T-helper 1 cell treated with Interleukin-12 subunit alpha and Interleukin-12 subunit beta and Interleukin-4 antibody, amounts not matched to agents 30 ng/mL and 1 ng/mL, for 36 hours (primary cell): ENCODE results near the gene IGSF21. TPM values are rescaled to one million over a fixed set of nuclear protein-coding genes. Genes with fewer than 3 reads are reported as not detected.

Experiments
- intact Hi-C: fragments of 100-400 bp; cut with micrococcal nuclease; formaldehyde crosslinking; loops from one replicate; pipeline ENCODE4 v1.15.1; 2024
- total RNA-seq: library from RNA; stranded (reverse); gene quantifications from 2 replicates; pipeline ENCODE4 v1.2.3, GENCODE V29; 2022

Gene IGSF21
- total RNA-seq, 1 donor from 2014 or later, result not detected

DNA sequence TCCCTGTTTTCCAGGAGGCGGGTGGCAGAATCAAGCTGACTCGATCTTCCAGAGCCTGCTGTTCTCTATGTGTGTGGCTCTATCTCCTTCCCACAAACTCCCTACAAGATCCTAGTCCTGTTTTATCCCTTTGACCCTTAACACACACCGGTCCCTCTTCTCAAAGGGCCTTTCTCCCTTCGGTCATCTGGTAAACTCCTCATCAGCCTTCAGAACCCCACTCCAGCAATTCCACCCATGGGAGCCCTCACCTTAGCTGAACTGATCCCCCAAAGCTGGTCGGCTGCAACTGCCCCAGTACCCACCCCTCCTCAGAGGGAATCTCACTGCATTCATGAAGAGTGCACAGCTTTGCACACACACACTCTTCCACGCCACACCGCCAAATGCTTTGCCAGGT is 184.9 kb downstream of the IGSF21 start:
- intact Hi-C loops, result no loop called here

GRCh38 chr1:18293291-18293690 is 185.7 kb downstream of the IGSF21 start:
- intact Hi-C loops, result no loop called here

DNA sequence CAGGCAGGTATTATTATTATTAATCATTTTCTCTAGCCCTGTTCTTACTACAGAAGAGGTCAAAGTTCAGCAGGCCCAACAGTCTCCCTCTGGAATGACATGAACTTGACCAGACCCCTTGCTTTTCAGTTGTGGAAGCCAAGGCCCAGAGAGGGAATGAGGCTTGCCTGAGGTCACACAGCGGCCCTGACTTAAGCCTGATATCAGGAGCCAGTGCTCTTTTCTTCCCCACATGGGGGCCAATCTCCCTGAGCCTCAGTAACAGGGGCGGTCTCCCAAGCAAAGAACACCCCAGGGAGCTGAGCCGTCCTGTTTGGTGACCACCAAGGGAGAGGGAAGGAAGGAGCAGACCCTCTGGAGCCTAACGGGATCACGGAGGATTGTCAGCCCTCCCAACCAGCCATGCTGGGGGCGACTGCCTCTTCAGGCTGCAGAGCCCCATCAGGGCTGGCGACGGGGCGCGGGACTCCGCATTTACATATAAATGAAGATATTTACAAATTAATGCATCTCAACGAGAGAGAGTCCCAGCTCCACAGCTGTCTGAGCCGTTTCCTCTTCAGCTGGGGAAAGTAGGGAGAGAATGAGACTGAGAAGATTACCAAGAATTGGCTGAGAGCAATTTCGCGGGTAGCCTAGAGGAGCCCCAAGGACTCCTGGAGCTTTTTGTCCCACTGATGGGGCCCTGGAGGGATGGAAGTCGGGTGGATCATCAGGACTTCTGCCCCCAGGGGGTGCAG is 187.0 kb downstream of the IGSF21 start:
- intact Hi-C loops, result no loop called here

- intact Hi-C loops, result no loop called here
These were observed 190.5 kb downstream of the IGSF21 start for GRCh38 chr1:18297896-18298648.

DNA sequence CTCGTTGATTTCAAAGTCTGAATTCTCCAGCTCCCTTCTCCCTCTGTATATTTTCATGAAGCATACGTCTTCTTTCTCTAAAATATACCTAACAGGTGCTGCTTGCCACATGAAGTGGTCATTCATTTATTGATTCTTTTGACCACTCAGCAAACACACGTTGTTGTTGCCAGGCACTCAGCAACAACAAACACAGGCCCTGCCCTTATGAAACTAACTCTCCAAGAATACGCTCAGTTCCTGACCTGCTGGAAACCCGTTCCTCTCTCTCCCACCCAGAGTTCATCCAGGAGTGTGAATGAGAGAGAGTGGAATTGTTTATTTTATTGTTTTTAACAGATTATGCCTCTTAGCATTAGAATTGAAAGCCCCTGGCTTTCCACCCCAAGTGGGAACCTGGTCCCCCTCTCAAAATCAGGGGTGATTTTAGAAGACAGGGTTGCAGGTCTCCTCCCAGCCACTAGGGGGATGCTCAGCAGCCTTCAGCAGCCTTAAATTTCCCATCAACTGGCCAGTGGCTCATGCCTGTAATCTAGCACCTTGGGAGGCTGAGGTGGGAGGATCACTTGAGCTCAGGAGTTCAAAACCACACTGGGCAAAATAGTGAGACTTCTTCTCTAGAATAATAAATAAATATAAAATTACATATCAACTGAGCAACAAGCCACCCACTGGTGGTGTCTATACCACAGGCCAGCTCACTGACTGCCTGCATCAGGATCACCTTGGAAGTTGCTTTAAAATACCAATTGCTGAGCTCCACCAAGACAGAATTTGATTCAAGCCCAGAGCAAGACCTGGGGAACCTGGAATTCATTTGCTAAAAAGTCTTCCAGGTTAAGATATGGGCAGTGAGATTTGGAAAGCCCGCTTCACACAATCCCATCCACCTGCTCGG is 192.1 kb downstream of the IGSF21 start:
- intact Hi-C loops, result no loop called here

- intact Hi-C loops, result no loop called here
These were observed 192.8 kb downstream of the IGSF21 start for GRCh38 chr1:18300376-18300775.

DNA sequence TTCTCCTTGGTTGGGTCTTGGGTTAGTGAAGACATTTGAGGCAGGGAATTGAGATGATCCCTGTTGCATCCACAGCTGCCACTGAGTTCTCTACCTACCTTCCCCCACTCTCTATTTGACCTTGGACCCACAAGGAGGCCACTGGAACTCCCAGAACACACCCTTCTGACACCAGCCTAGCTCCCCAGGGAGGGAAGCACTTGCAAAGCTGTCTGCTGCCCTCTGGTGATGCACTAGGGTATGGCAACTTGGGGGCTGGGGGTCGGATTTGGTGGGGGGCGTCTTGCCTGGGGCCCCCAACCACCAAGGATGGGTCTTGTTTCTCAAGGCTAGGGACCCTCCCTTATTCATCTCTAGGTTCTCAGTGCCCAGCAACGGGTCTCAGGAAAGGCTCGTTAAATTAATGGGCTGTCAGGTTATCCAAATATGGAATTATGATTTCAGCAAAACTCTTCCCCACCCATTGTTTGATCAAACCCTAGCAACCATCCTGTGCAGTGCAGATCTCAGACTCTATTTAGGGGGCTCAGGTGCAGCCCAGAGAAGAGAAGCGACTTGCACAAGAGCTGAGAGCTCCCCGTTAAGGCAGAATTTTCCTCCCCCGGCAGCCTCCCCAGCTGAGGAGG is 195.3 kb downstream of the IGSF21 start:
- intact Hi-C loops, result no loop called here

DNA sequence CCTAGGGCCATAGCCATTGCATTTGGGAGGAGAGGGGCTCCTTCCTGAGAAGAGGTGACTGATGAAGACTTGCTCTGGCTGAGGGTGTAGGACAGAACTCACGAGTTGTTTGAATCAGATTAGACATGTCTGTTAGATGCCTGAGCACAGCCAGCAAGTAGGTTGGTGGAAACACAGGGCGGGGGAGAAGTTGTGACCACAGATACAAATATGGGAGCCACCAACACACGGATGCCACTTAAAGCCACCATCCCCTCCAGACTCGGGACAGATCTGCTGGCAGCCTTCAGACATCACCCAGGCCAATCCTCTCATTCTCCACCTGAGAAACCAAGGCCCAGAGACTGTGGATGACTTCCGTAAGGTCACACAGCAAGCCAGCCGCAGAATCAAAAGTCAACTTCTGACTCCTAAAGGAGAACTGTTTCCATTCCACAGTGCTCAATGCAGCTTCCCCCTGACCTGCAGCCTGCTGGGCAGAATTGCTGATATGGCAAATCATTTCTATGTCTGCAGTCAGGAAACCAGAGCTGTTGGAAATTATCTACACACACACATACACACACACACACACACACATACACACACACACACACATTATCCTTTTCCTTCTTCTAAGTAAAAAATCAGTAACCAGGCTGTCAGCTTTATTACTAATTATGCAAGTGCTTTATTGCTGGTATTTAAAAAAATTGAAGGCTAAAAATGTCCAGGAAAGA is 196.7 kb downstream of the IGSF21 start:
- intact Hi-C loops, result no loop called here

DNA sequence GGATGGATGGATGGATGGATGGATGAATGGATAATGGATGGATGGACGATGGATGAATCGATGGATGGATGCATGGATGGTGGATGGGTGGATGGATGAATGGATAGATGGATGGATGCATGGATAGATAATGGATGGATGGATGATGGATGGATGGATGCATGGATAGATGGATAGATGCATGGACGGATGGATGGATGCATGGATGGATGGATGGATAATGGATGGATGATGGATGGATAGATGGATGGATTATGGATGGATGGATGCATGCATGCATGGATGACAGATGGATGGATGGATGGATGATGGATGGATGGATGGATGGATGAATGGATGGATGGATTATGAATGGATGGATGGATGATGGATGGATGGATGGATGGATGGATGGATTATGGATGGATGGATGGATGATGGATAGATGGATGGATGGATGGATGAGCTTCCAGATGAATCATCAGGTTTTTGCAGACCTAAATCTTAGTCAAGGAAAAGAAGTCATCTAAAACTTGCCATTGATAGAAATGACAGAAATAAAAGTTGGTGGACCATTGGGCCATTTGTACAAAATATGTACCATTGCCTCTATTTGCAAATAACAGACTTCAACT is 197.7 kb downstream of the IGSF21 start:
- intact Hi-C loops, result no loop called here

GRCh38 chr1:18307329-18307898 is 199.8 kb downstream of the IGSF21 start:
- intact Hi-C loops, result no loop called here

DNA sequence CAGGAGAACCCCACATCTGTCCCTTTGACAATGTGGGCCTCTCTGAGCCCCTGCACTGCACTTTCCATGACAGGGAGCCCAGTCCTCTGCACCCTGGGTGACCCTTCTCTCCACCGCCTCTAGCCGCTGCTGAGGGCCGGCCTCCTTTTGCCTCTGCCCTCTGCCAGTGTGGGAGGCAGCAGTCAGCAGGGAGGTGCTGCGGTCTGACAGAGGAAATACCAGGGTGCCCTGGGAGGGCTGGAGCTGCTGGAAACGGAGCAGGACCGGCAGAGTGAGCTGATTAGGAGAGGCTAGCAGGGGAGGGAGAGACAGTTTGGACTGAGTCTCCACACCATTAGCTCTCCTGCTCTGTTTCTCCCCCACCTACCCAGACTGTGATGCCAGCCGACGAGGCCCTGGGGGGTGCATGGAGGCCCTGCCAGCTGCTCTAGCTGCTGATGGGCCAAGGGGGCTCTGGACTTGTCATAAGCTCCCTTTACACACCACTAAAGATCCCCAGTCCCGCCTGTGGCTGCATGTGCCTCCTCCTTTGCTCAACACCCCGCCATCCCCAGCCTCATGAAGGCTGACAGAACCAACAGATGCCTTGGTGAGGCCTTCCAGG is 202.1 kb downstream of the IGSF21 start:
- intact Hi-C loops, result no loop called here

DNA sequence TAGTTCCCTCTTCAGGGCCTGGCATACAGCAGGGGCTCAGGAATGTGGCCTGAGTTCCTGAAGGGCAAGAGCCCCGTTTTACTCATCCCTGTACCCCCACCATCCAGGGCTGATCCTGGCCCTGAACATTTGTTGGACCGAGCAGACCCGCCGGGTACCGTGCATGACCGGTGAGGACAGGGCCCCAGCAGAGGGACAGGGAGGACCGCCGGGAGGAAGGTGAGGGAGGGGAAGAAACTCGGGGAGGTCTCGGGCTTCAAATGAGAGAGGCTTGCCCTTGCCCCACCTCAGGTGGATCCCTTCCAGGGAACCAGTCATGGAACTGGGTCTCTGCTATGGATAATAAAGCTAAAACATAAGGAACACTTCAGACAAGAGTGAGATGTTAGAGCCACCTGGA is 205.4 kb downstream of the IGSF21 start:
- intact Hi-C loops, result no loop called here

DNA sequence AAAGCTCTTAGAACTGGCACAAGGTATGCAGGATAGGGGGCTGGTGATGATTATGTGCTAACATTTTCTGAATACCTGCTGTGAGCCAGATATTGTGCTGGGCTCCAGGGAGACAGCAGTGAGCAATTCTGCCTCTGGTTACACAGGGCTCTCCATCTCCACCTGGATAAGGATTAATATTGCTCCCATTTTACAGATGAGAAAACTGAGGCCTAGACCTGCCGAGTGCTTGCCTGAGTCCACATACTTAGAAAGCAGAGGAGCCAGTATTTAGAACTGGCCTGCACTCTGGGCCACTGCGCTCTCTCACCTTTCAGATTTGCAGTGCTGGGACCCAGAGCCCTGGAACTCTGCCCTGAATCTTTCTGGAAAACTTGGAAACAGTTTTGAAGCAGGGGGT is 205.9 kb downstream of the IGSF21 start:
- intact Hi-C loops, result no loop called here

DNA sequence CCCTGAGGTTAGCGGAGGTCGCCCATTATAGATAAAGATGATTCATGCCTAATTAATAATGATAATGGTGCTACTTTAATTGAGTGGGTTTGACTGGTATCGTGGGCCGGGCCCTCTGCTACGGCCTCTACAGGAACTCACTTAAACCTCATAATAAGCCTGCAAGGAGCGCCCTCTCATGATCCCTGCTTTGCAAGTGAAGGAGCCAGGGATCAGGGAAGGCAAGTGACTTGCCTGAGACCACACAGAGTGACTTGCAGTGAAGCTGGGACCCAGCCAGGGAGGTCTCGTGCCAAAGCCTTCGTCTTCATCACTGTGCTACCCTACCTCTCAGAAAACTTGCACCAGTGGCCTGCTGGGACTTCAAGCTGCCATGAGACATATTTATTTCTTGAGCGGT is 206.8 kb downstream of the IGSF21 start:
- intact Hi-C loops, result no loop called here

DNA sequence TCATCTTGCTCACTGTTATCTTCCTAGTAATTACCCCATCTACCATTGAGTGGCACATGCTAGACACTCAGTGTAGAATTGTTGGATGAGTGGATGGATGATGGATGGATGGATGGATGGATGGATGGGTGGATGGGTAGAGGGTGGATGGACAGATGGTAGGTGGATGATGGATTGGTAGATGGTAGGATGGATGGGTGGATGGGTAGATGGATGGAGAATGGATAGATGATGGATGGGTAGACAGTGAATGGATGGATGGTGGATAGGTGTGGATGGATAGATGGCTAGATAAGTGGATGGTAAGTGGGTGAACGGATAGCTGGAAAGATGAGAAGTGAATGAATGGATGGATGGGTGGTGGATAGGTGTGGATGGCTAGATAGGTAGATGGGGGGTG is 207.9 kb downstream of the IGSF21 start:
- intact Hi-C loops, result no loop called here

- intact Hi-C loops, result no loop called here
These were observed 209.2 kb downstream of the IGSF21 start for GRCh38 chr1:18316764-18317163.

DNA sequence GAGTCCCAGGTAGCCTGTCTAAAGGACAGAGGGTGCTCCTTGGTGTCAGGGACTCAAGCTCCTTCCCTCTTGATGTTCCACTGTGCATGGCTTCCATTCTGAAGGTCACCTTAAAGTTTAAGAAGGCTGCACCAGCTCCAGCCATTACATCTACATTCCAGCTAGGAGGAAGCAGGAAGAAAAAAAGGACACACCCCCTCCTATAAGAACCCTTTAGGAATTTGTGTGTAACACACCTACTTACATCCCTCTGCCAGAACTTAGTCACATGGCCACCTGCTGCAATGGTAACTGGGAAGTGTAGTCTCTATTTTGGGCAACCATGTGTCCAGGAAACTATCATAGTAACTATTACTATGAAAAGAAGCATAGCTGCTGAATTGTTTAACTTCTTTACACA is 211.5 kb downstream of the IGSF21 start:
- intact Hi-C loops, result no loop called here

DNA sequence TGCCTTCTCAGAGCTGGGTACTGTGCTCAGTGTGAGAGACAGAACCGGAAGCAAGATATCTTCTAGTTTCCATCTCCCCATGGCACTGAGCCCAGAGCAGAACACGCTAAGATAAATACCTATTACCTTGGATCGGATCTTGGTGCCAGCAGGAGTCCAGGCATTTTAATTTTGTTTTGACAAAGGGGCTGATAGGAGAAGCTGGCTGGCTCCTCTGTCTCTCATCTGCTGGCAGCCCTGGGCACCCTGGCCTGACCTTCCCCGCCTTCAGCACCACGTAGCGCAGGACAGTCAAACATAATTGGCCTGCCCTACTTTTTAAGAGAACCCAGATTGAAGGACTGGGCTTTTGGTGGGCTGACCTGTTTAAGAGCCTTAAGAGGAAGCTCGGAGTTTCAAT is 212.5 kb downstream of the IGSF21 start:
- intact Hi-C loops, result no loop called here

DNA sequence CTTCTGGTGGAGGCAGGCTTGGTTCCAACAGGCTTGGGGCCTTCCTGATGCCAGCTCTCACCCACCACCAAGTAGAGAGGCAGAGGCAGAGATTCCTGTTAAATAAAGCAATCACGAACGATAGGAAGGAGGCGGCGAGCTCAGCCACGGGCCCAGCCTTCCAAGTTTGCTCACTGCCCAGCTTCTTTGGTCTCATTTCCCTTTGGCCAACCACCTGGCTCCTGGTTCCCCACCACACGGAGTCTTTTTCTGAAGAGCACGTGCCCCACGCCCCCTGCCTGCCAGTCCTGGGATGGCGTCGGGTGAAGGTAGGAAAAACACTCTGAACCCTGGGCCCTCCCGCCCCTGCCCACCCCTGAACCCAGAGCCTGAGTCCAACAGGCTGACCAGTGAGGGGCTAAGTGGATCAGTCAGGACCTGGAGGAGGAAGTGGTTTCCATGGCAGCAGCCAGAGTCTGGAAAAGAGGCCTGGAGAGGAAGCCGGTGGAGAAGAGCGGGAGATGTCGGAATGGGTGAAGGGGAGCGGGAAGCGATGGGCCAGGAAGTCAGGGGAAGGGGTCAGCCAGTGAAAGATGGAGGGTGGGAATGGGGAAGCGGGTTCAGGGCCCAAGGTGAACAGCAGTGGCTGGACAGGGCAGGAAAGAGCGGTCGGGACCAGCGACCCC is 214.9 kb downstream of the IGSF21 start:
- intact Hi-C loops, result no loop called here
